HG03575 (cell line): ENCODE measurements around the gene A2ML1.

Experiments
- ATAC-seq: cut with Tn5 transposase; IDR thresholded peaks from one replicate; pipeline ENCODE4 v1.9.1; 2021; ENCODE audit not compliant: unreplicated experiment, insufficient number of reproducible peaks, low FRiP score; ENCODE audit errors: extremely low read depth

Gene A2ML1

GRCh38 chr12:8922544-8922943, 100.1 kb downstream of the A2ML1 start:
- no peak for ATAC-seq
